Stimulated activated CD4-positive, alpha-beta T cell treated with anti-CD3 and anti-CD28 coated beads, TNF-alpha, amount 100 ng/mL, for 48 hours (primary cell): ENCODE data around the gene ITM2C.

Experiments
- DNase-seq, 3 donors: peaks; one replicate each; pipeline ENCODE4 v3.0.0-alpha.2; 2020; ENCODE audit warnings: low read depth in 3 of 3

The ITM2C gene

DNA sequence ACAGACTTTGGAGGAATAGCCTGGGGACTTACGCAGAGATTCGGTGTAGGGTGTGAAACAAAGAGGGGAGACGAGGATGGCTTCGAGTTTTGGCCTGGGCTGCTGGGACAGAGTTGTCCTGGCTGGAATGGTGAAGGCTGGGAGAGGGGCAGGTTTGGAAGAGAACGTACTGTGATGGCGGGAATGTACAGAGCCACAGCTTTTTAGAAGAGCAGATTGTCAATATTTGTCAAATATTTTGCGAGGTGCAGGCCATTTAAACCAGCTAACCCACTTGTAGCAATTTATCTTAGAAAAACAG lies 14.4 kb upstream of the ITM2C start:
- no peak for DNase-seq

DNA sequence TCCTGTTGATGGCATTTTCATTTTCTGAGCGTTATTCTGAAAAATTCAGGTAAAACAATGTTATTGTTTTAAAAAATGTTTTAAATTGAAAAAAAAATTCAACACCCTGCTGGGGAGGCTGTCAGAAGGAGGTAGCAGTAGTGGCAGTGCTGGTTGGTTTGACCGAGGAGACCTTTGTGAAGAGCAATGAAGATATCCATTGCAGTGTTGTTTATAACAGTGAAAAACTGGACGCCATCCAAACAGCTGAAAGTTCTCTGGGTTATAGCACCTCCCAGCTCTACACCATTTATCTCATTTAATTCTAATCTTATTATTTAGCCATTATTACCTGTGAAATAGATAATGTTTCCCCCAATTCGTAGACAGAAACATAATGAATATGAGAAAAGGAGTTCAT lies 12.6 kb upstream of the ITM2C start:
- DNase-seq: no peak

DNA sequence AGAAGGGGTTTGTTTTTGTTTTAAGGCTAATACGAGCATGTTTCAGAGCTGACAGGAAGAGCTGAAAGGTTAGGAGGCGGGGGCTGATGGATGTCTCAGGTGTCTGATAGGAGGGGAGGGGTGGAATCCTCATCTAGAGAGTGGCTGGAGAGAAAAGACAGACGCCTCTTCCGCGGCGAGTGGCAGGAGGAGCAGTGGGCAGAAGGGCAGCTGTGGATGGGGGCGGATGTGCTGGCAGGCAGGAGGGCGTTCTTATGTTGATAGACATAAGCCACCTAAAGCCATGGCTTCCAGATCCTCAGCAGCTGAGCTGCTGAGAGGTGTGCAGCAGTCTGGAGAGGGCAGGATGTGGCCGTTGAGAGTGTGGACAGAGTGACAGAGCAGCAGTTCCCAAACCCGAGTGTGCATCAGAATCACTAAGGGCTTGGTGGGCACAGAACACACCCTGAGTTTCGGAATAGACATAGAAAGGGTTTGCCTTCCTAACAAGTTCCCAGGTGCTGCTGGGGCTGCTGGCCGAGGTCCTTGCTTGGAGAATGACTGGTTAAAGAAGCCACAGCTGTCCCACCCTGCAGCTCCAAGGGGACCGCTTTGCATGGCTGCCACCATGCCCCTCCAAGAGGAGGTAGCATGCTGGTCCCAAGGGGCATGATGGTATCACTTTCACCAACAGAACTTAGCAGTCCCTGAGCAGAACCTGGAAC lies 3.0 kb upstream of the ITM2C start:
- DNase-seq: no peak

DNA sequence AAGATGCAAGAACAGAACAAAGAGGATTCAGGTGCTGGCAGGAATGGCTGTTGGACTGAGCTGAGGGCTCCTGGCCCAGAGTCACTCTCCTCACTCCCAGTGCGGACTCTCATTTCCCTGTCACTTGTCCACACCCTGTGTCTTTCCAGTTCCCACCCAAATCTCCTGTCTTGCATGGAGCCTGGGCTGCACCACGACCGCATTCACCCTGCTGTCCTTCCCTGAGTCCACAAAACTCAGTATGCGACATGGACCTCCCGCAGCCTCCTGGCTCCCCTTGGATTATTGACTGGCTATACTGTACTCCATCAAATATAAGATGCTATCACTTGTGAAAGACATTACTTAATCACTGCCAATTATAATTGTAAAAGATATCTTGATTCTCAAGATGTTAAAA lies 2.5 kb upstream of the ITM2C start:
- no peak for DNase-seq

DNA sequence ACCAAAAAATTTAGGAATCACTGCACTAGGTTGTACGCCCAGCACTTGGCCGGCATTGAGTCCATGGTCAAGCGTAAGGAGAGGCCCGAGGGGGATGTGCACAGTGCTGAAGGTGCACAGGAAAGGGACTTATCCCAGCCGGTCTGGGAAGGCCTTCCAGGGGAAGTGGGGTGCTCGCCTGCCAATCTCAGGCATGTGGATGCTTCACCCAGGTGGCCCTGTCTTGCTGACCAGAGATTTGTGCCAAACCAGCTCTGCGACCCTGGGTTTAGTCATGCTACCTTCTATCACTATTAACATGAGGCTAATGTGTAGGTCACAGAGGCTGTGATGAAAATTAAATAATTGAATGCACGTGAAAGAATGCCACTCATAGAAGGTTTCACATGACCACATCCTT lies 1.7 kb upstream of the ITM2C start:
- DNase-seq: no peak

DNA sequence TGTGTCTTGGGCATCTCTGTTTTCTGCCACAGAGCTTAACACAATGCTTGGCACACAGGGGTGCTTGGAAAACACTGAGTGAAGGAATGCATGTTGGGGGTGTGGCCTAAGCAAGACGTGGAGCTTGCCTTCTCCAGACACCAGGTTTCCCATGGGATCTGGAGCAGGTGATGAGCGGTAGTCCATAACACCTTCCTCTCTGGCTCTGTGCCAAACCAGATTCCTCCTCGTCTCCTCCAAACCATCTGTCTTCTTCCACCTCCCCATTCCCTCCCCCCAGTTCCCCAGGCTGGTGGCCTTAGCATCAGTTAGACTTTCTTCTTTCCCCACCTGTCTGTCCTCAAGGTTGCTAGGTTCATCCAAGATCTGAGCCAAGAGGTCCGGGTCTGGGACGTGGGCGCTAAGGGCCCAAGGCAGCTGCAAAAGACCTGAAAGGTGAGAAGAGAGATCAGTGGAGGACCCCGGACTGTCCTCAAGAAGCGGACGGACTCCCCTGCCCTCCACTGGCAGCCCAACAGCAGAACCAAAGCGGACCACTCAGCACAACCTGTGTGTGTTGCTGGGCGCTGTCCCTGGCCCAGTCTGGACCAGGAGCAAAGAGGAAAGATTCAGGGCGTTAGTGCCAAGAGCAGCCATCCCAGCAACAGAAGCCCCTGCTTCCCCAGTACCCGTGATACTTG lies 1.2 kb upstream of the ITM2C start:
- DNase-seq: no peak

DNA sequence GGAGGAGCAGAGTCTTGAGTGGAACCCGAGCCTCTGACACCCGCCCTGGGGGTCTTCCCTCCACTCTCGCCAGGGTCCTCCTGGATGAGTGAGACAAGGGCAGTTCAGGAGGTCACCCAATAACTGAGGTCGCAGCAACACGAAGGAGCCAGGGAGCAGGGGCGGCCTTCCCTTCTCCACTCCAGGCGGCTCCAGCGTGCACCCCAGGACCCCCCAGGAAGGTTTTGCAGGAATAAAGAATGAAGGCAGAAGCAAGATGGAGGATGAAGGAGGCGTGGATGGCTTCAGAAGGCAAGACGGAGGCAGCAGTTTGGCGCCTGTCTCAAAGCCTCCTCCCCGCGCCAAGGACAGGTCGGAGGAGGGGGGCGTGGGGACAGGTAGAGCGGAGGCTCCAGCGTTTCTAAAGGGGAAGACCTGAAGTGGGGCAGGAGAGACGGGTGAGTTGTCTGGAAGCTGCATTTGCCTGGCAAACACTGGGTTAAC lies 579 bp upstream of the ITM2C start:
- DNase-seq: no peak

DNA sequence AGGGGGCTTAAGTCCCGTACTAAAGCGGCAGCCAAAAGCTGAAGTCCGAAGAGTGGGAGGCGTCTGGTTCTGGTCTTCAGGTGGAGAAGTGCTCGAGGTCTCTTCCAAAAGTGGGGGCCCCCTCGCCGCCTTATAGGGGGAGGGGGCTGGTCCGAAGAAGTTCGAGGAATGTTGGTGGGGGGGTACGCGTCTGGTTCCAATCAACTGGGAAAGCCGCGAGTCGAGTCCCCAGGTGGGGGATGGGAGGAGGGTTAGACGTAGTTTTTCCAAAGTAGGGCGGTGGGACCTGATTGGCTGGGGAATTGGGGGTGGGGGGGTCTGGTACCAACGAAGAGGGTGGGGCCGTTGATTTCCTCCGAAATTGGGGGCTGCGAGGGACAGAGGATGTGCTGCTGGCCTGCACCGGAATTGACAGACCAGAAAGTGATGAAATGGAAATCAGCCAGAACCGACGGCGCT lies 594 bp downstream of the ITM2C start:
- DNase-seq: no peak

DNA sequence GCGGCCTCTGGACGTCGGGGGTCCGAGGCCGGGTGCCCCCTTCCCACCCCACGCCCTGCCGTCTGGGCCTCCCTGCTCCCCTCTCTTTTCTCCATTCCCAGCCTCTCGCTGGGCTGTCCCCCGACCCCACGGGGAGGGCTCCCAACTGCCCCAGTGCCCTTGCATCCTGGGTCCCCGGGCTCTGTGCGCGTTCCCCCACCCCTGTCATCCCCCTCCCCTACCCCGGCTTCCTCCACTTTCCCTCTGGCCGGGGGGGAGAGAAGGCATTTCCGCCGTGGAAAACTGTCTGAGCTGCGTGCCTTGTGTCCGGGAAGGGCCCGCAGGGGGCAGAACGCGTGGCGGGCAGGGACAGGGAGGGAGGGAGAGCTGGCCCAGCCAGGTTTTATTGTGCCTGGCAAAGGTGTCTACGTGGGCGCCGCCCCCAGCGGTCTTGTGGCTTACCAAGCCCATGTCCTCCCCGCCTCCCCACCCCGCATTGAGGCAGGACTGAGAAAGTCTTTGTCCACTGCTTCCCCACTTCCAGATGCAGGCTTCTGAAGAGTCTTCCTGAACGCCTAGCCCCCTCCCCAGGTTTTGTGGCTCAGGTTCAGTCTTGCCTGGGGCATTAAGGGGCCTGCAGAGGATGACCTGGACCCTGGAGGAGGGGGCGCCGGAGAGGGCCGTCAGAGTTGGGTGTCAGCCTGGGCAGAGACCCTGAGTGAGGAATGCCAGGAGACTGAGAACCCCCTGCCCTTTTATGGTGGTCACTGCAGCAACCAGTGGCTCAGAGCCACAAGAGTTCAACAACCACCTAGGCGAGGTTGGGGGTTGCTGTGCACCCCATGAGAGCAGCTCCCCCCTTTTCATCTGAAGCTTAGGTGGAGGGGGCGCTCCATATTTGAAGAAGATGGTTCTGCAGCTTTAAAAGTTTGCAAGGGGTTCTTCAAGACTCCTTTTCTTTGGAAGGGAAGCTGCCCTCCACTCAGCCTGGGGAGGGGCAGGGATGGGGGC lies 1.3 kb downstream of the ITM2C start:
- DNase-seq: no peak

DNA sequence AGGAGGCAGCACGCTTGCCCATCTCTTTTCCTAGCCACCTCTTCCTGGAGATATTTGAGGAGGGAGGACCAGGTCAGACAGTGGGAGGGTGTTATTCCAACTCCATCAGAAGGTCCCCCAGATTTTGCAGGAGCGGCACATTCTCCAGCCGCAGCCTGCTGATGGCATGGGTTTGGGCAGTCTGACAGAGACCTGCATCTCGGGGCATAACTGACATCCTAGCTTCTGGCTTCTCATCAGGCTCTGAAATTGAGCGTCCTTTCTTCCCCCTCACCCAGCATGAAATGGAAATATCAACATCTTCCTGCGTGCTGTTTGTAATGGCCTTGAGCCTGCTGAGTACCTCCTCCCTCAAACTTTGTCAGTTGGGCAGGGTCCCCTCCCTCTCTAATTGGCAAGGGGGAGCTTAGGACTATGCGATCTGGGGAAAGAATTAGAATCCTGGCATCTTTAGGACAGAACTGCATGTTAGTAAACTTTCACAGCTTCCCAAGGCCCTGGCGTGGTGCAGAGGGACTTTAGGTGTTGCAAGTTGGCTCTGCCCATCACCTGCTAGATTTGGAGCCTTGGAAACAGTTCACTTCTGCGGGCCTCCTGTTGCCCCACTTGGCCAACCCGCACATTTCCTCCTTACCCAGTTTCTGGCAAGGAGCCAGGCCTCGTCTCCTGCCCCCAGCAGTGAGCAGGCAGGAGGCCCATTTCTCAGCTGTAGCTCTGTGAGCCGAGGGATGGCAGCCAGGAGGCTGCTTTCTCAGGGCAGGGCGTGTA lies 2.2 kb downstream of the ITM2C start:
- no peak for DNase-seq

DNA sequence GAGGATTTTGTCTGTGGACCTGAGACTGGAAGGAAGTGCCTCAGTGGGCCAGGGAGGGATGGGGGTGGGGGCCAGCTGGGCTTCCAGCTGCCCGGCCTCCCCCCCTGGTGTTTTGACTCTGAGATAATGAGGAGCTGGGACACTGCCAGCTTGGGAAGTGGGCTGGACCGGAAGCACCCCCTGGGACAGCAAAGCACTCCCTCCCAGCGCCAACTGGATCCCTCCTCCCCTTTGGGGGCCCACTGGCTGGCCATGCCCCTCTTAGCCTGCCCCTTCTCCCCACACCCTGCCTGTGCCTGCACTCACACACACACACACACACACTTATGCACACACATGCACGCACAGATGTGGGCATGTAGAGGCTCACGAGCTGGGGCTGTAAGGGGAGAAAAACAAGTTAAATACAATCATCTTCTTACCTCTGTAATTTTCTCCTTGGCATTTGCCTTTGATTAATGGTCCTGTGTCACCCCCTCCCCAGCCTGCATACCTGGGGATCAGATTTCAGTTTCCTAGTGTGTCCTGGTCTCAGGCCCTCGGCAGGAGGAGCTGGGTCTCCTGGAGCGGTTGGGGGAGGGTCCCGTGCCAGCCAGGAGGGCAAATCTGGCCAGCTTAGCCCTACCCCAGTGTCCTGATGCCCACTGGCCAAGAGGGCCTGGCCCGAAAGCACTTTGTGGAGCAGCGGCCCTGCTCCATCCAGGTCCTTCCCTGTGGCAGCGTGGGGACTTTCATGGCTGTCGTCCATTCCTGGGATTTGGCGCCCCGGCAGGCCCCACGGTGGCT lies 3.6 kb downstream of the ITM2C start:
- DNase-seq: no peak

DNA sequence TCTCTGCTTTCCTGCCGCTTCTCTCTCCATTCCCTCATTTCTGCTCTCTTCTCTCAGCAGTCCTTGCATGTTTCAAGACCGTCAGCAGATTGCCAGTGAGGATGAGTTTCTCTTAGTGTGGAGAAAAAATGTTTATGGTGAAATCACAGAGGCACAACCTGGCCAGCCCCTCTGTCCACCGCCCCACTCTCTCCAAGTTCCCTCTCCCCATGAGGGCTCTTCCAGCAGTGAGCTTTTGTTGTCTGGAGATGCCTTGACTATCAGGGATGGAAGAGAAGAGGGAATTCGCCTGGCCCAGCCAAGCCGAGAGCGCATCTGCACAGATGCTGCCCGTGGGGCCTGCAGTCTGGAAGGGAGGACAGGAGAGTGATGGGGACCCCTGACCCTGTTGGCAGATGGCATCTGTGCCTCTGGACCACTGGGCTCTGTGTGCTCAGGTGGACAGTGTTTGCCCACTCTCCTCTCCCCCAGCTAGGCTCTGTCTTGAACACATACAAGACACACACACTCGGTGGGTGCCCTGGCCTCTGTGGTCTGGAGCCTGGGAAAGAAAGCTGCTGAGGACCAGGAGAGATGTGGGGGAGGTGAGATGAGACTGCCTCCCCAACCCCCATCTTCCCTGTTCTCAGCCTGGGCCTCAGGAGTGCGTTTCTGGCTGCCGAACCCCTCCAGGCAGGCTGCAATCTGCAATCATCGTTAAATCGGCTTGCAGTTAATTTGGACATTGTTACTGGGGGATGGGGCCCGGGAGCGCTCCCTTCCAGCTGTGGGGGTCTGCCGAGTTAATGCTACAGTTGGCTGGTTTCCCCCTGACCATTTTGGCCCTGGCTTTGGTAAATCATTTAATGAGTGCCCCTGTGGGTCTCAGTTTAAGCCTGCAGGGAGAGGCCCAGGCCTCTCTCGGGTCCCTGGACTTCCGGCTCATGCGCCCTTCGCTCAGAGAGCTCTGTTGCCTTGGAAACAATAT lies 4.5 kb downstream of the ITM2C start:
- DNase-seq: no peak

DNA sequence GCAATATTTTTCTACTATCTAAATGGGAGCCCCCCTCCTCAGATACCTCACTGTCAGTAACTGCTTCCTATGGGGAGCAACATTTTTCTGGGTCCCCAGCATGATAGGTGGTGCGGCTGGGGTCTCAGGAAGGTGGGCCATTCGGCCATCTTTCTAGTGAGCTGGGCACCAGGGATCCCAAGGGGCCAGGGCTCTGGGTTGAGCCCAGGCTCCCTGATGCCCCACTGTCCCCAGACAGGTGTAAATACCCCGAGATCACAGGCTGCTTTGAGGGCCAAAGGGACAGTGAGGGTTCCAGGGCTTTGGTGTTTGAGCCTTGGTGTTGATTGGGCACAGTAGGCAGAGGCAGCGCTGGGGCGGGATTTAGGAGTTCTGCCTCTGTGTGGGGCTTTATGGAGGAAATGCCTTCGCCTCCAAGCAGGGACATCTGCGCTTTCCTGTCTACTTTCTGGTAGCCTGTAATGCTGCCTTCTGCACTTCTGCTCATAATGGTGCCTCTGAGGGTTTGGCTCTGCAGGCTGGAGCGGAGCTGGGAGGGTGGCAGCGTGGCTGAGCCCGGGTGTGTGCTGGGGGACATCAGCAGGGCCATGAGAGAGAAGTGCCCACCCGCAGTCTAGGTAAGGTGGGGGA lies 5.3 kb downstream of the ITM2C start:
- DNase-seq: no peak

DNA sequence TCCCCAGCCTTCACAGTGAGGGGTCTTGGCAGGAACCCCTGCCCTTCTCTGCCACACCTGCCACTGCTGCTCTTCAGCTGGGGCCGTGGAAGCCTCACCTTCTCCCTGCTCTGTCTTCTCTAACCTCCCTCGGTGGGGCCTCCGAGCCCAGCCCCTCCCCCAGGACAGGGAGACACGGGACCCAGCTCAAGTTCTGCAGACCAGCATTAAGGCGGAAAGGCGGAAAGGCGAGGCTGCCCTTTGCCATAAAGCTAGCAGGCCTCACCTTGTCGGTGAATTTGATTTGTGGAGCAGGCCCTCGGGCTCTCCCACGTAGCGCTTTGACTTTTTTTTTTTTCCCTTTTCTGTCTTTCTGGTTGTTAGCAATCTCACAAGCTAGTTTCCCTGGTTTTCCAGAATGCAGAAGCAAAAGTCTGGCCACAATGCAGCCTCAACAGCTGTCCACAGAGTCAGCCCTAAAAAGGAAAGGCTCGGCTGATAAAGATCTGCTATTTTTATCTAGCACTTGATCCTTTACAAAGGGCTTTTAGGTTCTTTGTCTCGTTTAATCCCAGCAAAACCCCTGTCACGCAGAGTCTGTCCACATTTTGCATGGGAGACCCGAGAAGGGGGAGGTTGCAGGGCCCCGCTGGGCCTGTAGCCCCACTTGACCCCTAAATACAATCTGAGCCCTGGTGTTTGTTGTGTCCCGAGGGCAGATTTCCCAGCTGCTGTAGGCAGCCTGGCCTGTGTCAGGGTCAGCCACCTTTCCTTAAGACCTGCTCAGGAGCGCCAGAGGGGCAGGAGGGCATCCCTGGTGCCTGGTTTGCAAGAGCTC lies 6.0 kb downstream of the ITM2C start:
- DNase-seq: no peak

DNA sequence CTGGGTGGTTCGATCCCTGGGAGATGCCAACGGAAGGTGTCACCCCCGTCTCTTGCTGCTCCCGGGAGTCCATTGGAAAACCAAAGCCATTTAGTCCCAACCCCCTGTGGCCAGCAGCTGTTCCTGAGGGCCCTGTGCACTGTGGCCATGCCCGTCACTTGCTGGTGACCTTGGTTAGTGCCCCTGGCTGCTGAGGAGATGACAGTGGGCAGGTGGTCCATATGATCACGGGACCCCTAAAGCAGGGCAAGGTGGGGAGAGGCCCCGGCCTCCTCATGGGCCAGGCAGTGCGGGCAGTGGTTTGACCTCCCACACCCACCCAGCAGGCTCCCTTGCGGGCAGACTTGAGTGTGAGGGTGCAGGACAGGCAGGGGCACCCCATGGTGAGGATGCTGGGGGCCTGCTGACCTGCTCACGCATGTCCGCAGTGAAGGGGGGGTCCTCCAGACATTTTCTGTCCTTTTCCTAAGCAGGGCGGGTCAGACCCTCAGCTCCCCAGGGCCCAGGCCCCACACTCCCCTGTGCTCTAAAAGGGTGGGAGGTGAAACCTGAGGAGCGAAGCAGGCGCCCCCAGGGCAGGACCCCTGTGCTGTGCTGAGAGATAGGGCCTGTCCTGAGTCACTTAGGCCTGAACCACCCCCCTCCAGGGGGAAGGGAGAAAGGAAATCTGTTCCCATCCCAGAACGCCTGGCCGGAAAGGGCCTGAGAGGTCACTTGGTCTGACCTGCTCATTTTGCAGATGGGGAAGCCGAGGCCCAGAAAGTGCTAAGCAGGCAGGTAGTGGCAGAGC lies 6.8 kb downstream of the ITM2C start:
- no peak for DNase-seq

DNA sequence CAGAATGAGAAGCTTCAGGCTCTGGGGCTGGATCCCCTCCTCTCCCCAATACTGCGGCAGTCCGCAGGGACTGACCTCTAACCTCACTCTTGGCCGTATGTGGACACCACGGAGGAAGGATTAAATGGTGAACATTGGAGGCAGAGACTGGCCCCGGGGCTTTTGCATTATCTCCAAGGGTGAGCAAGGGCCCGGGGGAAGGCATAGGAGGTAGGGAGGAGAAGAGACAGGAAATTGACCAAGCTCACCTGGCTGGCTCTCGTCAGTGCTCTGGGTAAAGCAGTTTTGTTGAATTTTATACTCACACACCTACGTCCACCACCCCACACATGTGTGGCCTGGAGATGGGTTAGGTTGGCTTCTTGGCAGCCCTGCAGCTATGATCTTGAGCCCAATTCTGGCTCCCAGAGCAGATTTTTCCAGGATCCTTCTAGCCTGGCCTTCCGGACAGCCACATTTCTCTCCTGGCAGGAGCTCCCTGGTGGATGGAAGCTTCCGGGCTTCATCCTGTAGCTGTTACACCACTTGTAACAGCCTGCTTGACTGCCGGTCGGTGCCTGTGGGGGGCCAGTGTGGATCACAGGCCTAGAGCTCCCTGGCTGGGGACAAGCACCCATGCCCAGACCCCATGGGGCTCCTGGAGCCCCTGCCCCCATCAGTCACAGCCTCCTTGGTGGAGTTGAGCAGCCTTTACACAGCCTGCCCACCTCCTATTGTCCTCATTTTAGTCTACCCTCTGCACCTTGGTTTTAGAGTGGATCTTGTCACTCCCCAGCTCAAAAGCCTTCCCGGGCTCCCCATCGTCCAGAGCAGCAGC lies 7.6 kb downstream of the ITM2C start:
- DNase-seq: no peak
